ENCODE data around the gene ENG. TPM values are rescaled to one million over a fixed set of nuclear protein-coding genes. Genes with fewer than 3 reads are reported as not detected.

The ENG gene
- total and polyA plus RNA-seq, 10 donors, result 29.2 to 334 (median 222) TPM

DNA sequence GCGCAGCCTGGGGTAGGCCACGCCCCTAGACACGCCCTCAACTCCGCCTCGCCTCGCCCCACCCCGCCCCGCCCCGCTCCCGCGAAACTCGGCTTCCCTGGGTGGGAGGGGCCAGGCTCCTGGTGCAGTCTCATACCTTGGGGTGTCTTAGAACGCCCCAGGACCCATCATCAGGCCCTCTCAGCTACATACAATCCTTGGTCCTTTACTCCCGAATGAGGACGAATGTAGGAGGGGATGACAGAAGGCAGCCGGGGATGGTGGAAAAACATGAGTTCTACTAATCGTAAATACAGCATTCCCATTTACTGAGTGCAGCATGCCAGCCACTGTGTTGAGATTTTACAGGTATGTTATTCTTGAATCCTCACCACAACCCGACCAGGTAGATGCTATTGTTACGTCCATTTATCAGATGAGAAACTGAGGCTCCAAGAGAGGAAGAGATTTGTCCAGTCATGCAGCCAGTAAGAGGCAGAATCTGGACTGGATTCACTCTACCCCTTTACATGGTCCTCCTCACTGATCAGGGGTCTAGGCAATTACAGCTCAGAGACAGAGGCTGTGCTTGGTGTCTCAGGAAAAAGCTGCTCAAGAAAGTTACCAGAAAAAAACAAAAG lies 82.8 kb downstream of the ENG start:
- Histone ChIP-seq H3K4me1 (peaks cover 37 to 100% (median 87%) of the 10 kb centered on the region in 6 donors), H3K36me3 (peaks cover 0 to 64% (median 27%) of the 10 kb centered on the region in 6 donors), H3K27me3 (replicated peaks in 1 of 7) (no peaks in the 10 kb centered on the region), H3K4me3 (peak overlapping the region in 7 of 8 donors; percentile 61 to 85 (median 78)), H3K27ac (peak overlapping the region in 7 of 8 donors; percentile 51 to 92 (median 89)), H3K9me3 (no peaks in the 10 kb centered on the region)
- intact Hi-C loops (cut with DNase I; ENCODE audit: low total_unique reads), result no loop called here
- 10 to 27% (median 14%) methylated on average over 6 to 19 of the region's 19 CpGs for WGBS, 5 donors
- no peak for TF ChIP-seq POLR2A (IDR thresholded peaks at IDR 0.05)
- TF ChIP-seq, protein P1, sequence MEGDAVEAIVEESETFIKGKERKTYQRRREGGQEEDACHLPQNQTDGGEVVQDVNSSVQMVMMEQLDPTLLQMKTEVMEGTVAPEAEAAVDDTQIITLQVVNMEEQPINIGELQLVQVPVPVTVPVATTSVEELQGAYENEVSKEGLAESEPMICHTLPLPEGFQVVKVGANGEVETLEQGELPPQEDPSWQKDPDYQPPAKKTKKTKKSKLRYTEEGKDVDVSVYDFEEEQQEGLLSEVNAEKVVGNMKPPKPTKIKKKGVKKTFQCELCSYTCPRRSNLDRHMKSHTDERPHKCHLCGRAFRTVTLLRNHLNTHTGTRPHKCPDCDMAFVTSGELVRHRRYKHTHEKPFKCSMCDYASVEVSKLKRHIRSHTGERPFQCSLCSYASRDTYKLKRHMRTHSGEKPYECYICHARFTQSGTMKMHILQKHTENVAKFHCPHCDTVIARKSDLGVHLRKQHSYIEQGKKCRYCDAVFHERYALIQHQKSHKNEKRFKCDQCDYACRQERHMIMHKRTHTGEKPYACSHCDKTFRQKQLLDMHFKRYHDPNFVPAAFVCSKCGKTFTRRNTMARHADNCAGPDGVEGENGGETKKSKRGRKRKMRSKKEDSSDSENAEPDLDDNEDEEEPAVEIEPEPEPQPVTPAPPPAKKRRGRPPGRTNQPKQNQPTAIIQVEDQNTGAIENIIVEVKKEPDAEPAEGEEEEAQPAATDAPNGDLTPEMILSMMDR (IDR thresholded peaks at IDR 0.05 in 8 of 11, conservative IDR thresholded peaks at IDR 0.05 in 3 of 11), result peak in 3 of 11 experiments; percentile 0 to 22 (median 3)
- no peak for DNase-seq

DNA sequence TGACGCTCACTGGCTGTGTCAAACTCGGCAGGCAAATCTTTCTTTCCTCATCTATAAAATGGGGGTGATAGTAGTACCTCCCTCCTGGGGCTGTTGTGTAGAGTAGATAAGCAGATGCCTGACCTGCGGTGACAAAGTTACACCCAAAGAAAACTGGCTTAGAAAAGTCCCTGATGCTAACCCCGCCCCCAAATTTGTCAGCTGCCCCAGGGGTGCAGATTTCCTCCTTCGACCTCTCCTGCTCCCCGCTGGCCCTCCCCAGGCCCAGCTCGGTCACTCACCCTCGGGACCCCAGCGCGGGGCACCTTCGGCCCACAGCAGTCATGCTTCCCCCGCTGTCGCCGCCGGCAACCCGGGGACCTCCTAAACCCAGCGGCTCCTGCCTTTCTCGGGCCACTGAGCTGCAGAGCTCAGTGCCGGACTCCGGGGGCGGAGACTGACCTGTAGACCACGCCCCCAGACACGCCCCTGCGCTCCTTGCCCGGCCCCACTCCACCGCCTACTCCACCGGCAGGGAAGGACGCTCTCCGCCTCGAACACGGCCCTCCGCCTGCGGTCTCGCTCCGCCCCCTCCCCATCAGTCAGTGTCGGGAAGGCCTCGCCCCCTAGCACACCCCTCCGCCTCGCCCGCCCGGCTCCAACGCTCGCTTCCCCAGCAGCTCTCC lies 83.4 kb downstream of the ENG start:
- WGBS, 5 donors, result 1 to 6% (median 1%) methylated on average over 6 to 43 of the region's 43 CpGs
- Histone ChIP-seq H3K27ac (peak overlapping the region; percentile 48 to 92 (median 87)), H3K4me1 (peaks cover 42 to 100% (median 88%) of the 10 kb centered on the region in 6 donors), H3K27me3 (replicated peaks in 1 of 7) (no peaks in the 10 kb centered on the region), H3K4me3 (peak overlapping the region; percentile 54 to 85 (median 76)), H3K9me3 (no peaks in the 10 kb centered on the region), H3K36me3 (peaks cover 0 to 71% (median 33%) of the 10 kb centered on the region in 6 donors)
- intact Hi-C loops (cut with DNase I; ENCODE audit: low total_unique reads), result no loop called here
- TF ChIP-seq POLR2A (IDR thresholded peaks at IDR 0.05) (peak; percentile 37 to 59 (median 56)), POLR2AphosphoS5 (IDR thresholded peaks at IDR 0.05) (peak; percentile 88 to 95 (median 94))
- TF ChIP-seq, protein P1 (IDR thresholded peaks at IDR 0.05 in 8 of 11, conservative IDR thresholded peaks at IDR 0.05 in 3 of 11), result peak in 8 of 11 experiments; percentile 14 to 58 (median 32)
- DNase-seq, result peak; percentile 100

DNA sequence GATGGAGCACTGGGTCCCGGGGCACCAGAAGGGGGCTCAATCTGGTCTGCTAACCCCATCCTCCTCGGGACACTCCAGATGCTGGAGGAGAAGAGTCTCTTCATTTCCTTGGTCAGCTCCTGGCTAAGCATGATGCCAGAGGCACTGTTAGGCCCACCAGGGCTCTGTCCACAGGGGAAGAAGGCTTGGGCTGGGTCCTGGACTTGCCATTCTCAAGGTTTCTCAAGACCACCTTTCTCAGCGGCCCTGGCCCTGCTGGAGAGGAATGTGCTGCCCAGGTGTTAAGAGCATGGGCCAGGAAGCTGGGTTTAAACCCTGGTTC lies 83.9 kb downstream of the ENG start:
- peak overlapping the region; percentile 48 to 92 (median 87) for H3K27ac ChIP-seq
- no peaks in the 10 kb centered on the region for H3K9me3 ChIP-seq
- H3K4me3 ChIP-seq, result peak overlapping the region; percentile 54 to 85 (median 76)
- peaks cover 41 to 100% (median 88%) of the 10 kb centered on the region in 6 donors for H3K4me1 ChIP-seq
- intact Hi-C loops (cut with DNase I; ENCODE audit: low total_unique reads), result no loop called here
- peaks cover 0 to 76% (median 36%) of the 10 kb centered on the region in 6 donors for H3K36me3 ChIP-seq
- no peaks in the 10 kb centered on the region for H3K27me3 ChIP-seq (replicated peaks in 1 of 7)
- WGBS, 5 donors, result 17 to 30% (median 22%) methylated on average over 1 to 3 of the region's 3 CpGs
- peak; percentile 84 for DNase-seq
- TF ChIP-seq POLR2AphosphoS5 (IDR thresholded peaks at IDR 0.05) (no peak), POLR2A (IDR thresholded peaks at IDR 0.05) (no peak)
- TF ChIP-seq, protein P1 (IDR thresholded peaks at IDR 0.05 in 8 of 11, conservative IDR thresholded peaks at IDR 0.05 in 3 of 11), result no peak
